Nephron progenitor cell (in vitro differentiated cells): ENCODE data around the gene CHRD.
A peak's percentile ranks its signal among the peaks of the same experiment; 100 is the strongest.

Experiments used
- DNase-seq: peaks from one replicate; pipeline ENCODE4 v3.0.0; 2021
- H3K27ac Mint-ChIP-seq: 2 replicates; pipeline ENCODE4 v1.8.0; 2021; ENCODE audit warnings: mild to moderate bottlenecking, moderate library complexity, mixed read lengths
- H3K27me3 Mint-ChIP-seq: 2 replicates; pipeline ENCODE4 v1.8.0; 2021; ENCODE audit warnings: mild to moderate bottlenecking, low read depth, mixed read lengths; ENCODE audit not compliant: poor library complexity
- H3K36me3 Mint-ChIP-seq: 2 replicates; pipeline ENCODE4 v1.8.0; 2021; ENCODE audit warnings: low read depth, mixed read lengths
- H3K4me1 Mint-ChIP-seq: 2 replicates; pipeline ENCODE4 v1.8.0; 2021; ENCODE audit warnings: mixed read lengths
- H3K4me3 Mint-ChIP-seq: 2 replicates; pipeline ENCODE4 v1.8.0; 2021; ENCODE audit warnings: mild to moderate bottlenecking, moderate library complexity, mixed read lengths
- H3K9me3 Mint-ChIP-seq: 2 replicates; pipeline ENCODE4 v1.8.0; 2021; ENCODE audit warnings: mild to moderate bottlenecking, moderate library complexity, mixed read lengths
- TF ChIP-seq, protein P1 (sequence below): fragments of 200-600 bp; sonication (generic); IDR thresholded peaks from 2 replicates; pipeline ENCODE4 v1.5.0; 2021; ENCODE audit warnings: antibody characterized with exemption

The CHRD gene

GRCh38 chr3:184335291-184335660, 44.6 kb upstream of the CHRD start:
- H3K27ac Mint-ChIP-seq, result peak overlapping the region; percentile 97
- H3K4me1 Mint-ChIP-seq, result peaks cover 35% of the 10 kb centered on the region
- H3K36me3 Mint-ChIP-seq, result peaks cover 38% of the 10 kb centered on the region
- peaks cover 7% of the 10 kb centered on the region for H3K27me3 Mint-ChIP-seq
- H3K9me3 Mint-ChIP-seq, result no peaks in the 10 kb centered on the region
- DNase-seq, result no peak
- H3K4me3 Mint-ChIP-seq, result peak overlapping the region; percentile 91
- TF ChIP-seq, protein P1, sequence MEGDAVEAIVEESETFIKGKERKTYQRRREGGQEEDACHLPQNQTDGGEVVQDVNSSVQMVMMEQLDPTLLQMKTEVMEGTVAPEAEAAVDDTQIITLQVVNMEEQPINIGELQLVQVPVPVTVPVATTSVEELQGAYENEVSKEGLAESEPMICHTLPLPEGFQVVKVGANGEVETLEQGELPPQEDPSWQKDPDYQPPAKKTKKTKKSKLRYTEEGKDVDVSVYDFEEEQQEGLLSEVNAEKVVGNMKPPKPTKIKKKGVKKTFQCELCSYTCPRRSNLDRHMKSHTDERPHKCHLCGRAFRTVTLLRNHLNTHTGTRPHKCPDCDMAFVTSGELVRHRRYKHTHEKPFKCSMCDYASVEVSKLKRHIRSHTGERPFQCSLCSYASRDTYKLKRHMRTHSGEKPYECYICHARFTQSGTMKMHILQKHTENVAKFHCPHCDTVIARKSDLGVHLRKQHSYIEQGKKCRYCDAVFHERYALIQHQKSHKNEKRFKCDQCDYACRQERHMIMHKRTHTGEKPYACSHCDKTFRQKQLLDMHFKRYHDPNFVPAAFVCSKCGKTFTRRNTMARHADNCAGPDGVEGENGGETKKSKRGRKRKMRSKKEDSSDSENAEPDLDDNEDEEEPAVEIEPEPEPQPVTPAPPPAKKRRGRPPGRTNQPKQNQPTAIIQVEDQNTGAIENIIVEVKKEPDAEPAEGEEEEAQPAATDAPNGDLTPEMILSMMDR, result no peak

- H3K9me3 Mint-ChIP-seq, result no peaks in the 10 kb centered on the region
- peaks cover 35% of the 10 kb centered on the region for H3K4me1 Mint-ChIP-seq
- H3K27ac Mint-ChIP-seq, result peak overlapping the region; percentile 97
- peaks cover 34% of the 10 kb centered on the region for H3K36me3 Mint-ChIP-seq
- TF ChIP-seq, protein P1, result no peak
- peak overlapping the region; percentile 91 for H3K4me3 Mint-ChIP-seq
- DNase-seq, result peak; percentile 95
- H3K27me3 Mint-ChIP-seq, result peaks cover 7% of the 10 kb centered on the region
These were observed 44.0 kb upstream of the CHRD start for GRCh38 chr3:184335661-184336546.

GRCh38 chr3:184336547-184337398, 43.1 kb upstream of the CHRD start:
- H3K36me3 Mint-ChIP-seq, result peaks cover 25% of the 10 kb centered on the region
- H3K4me3 Mint-ChIP-seq, result peak overlapping the region; percentile 91
- H3K4me1 Mint-ChIP-seq, result peaks cover 35% of the 10 kb centered on the region
- TF ChIP-seq, protein P1, result no peak
- peaks cover 7% of the 10 kb centered on the region for H3K27me3 Mint-ChIP-seq
- H3K27ac Mint-ChIP-seq, result peak overlapping the region; percentile 95
- DNase-seq, result no peak
- H3K9me3 Mint-ChIP-seq, result no peaks in the 10 kb centered on the region

GRCh38 chr3:184337399-184337714, 42.5 kb upstream of the CHRD start, which contains the start of gene FAM131A:
FAM131A (plus strand) TSS chr3:184337600; CDS start chr3:184337631, 31 bp downstream.
- TF ChIP-seq, protein P1, result no peak
- peak within 1 kb of the TSS; percentile 95 for H3K27ac Mint-ChIP-seq
- DNase-seq, result no peak
- H3K27me3 Mint-ChIP-seq, result peaks cover 7% of the 10 kb centered on the region
- H3K4me3 Mint-ChIP-seq, result peak within 1 kb of the TSS; percentile 91
- H3K9me3 Mint-ChIP-seq, result no peaks in the 10 kb centered on the region
- peaks cover 35% of the 10 kb centered on the region for H3K4me1 Mint-ChIP-seq
- H3K36me3 Mint-ChIP-seq, result peaks cover 19% of the 10 kb centered on the region

- H3K36me3 Mint-ChIP-seq, result peaks cover 17% of the 10 kb centered on the region
- H3K9me3 Mint-ChIP-seq, result no peaks in the 10 kb centered on the region
- peak overlapping the region; percentile 68 for H3K4me3 Mint-ChIP-seq
- H3K27ac Mint-ChIP-seq, result no peak overlapping the region
- DNase-seq, result no peak
- TF ChIP-seq, protein P1, result no peak
- peaks cover 7% of the 10 kb centered on the region for H3K27me3 Mint-ChIP-seq
- peaks cover 35% of the 10 kb centered on the region for H3K4me1 Mint-ChIP-seq
These were observed 41.9 kb upstream of the CHRD start for GRCh38 chr3:184337981-184338380.
